ENCODE measurements around the gene NHLRC4. TPM values are rescaled to one million over a fixed set of nuclear protein-coding genes. Genes with fewer than 3 reads are reported as not detected.

Gene NHLRC4
- polyA plus RNA-seq, 6 donors from 2014 or later, result 0.90 to 3.4 (median 1.9) TPM

GRCh38 chr16:526181-527014, 40.4 kb upstream of the NHLRC4 start:
- no peaks in the 10 kb centered on the region for H3K9me3 Mint-ChIP-seq
- H3K36me3 Mint-ChIP-seq, result no peaks in the 10 kb centered on the region
- H3K27me3 Mint-ChIP-seq, result no peaks in the 10 kb centered on the region
- ATAC-seq (ENCODE audit: low read depth in 2 of 2) (no peak), DNase-seq (no peak)
- H3K4me3 Mint-ChIP-seq, result peak overlapping the region; percentile 68 to 91 (median 82)
- H3K4me1 Mint-ChIP-seq, result peaks cover 13 to 35% (median 29%) of the 10 kb centered on the region in 3 donors
- H3K27ac Mint-ChIP-seq, result peak overlapping the region in 5 of 6 donors; percentile 41 to 88 (median 64)

DNA sequence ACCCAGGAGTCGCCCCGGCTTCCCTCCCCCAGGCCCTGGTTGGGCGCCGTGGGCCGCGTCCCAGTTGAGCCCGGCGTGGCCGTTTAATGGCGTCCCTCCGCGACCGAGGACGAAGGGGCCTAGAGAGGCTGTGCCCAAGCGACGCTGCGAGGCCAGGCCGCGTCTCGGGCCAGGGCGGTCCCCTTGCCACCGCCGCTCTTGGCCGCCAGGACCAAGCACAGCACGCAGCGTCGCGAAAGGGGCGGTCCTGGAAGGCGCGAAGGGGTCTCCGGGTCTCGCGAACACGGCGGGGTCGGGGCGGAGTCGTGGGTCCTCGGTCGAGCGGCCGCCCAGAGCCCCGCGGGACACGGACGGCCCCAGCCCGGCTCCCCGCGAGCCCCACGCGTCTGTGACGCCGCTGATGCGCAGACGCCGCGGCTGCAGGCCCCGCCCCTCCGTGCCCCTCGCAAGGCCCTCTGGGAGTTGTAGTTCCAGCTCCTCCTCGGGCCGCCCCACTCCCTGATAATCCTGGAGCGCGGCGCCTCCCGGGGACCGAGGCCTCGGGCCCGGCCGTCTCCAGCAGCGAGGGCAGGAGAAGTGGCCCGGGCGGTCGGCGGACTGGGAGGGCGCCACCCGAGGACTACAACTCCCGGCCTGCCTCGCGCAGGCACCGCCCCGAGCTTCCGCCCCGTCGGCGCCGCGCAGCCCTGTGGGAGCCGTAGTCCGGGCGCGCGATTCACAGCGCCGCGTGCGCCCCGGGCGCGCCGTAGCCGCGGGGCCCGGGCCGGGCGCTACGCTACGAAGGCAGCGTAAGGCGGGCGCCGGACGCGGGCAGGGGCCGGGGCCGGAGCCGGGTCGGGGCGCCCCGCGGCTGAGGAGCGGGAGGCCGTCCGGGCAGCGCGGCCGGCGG, 39.5 kb upstream of the NHLRC4 start, which contains the start of gene CAPN15:
TSS of gene CAPN15 (plus strand) at position 698 of the 889 bp plus-strand sequence. CDS start 19,127 bp downstream, outside the sequence.
- H3K9me3 Mint-ChIP-seq, result no peaks in the 10 kb centered on the region
- peak; percentile 84 to 86 for ATAC-seq (ENCODE audit: low read depth in 2 of 2)

GRCh38 chr16:528111-529011, 38.4 kb upstream of the NHLRC4 start:
- Mint-ChIP-seq H3K9me3 (no peaks in the 10 kb centered on the region), H3K4me3 (peak overlapping the region; percentile 79 to 94 (median 88)), H3K36me3 (no peaks in the 10 kb centered on the region), H3K4me1 (peaks cover 13 to 35% (median 24%) of the 10 kb centered on the region in 3 donors), H3K27ac (peak overlapping the region in 3 of 6 donors; percentile 54 to 89 (median 78)), H3K27me3 (no peaks in the 10 kb centered on the region)
- ATAC-seq (ENCODE audit: low read depth in 2 of 2) (peak in 1 of 2 donors; percentile 2), DNase-seq (peak; percentile 16)

More for the DNA sequence above, 39.5 kb upstream of the NHLRC4 start, which contains the start of gene CAPN15:
- peak; percentile 90 for DNase-seq
- Mint-ChIP-seq H3K27me3 (no peaks in the 10 kb centered on the region), H3K4me1 (peaks cover 13 to 35% (median 29%) of the 10 kb centered on the region in 3 donors), H3K4me3 (peak within 1 kb of the TSS; percentile 79 to 94 (median 88)), H3K36me3 (no peaks in the 10 kb centered on the region), H3K27ac (peak within 1 kb of the TSS in 5 of 6 donors; percentile 41 to 89 (median 64))

DNA sequence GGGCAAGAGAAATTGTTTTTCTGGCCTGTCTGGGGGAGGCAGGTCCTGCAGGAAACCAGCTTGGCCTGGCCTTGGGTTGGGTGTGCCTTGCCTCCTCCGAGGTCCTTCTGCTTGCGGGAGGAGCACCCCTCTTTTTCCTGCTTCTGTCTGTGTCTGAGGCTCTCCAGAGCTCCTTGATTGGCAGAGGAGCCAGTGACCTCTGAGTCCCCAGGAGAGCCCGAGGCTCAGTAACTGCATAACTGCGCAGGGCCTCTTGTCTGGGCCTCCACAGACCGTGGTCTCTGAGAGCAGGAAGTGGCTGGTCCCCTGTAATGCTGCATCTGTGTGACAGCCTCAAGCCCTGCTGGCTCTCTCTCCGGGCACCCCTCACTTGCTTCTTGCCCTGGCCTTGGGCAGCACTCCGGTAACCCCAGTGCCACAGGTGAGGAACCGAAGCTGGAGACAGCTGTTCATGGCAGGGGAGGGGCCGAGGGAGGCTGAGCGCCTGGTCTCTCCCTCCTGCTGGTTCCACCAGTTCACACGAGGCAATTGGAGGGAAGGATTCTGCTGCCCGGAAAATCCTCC, 37.7 kb upstream of the NHLRC4 start:
- Mint-ChIP-seq H3K27me3 (no peaks in the 10 kb centered on the region), H3K36me3 (no peaks in the 10 kb centered on the region), H3K27ac (peak overlapping the region in 4 of 6 donors; percentile 38 to 89 (median 66)), H3K4me1 (peaks cover 13 to 35% (median 24%) of the 10 kb centered on the region in 3 donors), H3K9me3 (no peaks in the 10 kb centered on the region), H3K4me3 (peak overlapping the region; percentile 79 to 94 (median 88))
- DNase-seq, result no peak
- no peak for ATAC-seq (ENCODE audit: low read depth in 2 of 2)

DNA sequence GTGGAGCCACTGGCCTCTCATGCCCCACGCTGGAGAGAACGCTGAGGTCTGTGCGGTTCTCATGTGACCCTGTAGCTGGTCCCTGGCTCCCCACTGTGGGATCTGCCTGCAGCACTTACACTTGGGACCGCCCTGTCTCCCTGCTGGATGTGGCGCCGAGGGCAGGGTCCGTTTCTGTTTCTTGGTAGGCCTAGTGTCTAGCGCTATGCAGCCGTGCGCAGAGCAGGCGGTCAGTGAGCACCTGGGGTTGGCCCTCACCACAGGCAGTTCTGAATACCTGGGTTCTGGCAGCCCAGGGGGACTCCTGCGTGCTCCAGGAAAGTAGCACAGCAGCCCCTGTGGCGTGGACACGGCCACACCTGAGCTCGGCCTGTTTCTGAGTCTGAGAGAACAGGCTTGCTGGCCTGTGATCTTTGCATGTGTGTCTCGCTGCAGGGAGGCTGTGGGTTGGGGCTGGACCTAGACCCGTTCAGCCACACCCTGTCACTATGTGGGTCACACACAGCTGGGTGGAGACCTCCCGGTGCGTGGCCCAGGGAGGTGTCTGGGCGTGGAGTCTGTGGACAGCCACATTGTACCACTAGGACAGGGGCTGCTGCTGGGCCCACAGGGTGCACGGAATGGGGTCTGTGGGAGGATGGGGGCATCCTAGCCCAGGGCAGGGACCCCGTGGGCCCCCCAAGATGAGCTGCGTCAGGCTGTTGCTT, 36.5 kb upstream of the NHLRC4 start:
- Mint-ChIP-seq H3K4me1 (peaks cover 13 to 34% (median 23%) of the 10 kb centered on the region in 3 donors), H3K27me3 (no peaks in the 10 kb centered on the region), H3K4me3 (peak overlapping the region in 7 of 8 donors; percentile 31 to 73 (median 66)), H3K36me3 (no peaks in the 10 kb centered on the region), H3K9me3 (no peaks in the 10 kb centered on the region), H3K27ac (no peak overlapping the region)
- no peak for ATAC-seq (ENCODE audit: low read depth in 2 of 2)
- no peak for DNase-seq

- peak overlapping the region in 1 of 6 donors; percentile 26 for H3K27ac Mint-ChIP-seq
- no peak for ATAC-seq (ENCODE audit: low read depth in 2 of 2)
- no peak for DNase-seq
Observed at GRCh38 chr16:531494-532125, 35.2 kb upstream of the NHLRC4 start.

DNA sequence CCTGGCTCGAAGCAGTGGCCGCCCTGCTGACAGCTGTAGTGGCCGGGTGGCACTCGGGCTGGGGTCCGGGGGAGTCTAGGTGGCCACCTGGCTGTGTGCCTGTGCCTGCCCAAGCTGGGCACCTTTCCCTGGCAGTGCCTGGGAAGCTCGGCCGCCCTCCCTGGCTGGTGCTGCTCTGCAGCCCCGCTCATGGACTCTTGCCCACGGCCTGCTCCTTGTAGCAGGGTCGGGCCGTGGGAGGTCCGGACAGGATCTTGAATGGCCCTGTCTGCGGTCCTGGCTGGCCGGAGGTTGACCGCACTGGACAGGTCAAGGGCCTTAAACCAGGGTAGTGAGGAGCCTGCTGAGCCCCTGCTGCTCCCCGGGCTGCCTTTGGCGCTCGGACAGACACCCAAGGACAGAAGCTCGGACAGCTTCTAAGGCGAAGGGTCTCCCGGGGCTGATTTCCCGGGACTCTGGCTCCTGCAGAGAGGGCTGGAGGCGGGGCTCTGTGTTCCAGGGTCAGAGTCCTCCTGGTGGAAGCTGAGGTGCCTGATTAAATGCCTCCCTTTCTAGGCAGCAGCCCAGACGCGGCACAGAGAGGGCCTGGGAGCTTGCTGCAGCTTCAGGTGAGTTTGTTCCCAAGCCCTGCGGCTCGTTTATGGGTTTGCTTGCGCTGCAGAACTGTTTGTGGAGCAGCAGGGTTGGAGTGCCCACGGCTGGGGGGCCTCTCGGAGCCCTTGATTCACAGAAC, 33.2 kb upstream of the NHLRC4 start:
- no peak for DNase-seq
- H3K4me3 Mint-ChIP-seq, result no peak overlapping the region
- no peaks in the 10 kb centered on the region for H3K9me3 Mint-ChIP-seq
- no peaks in the 10 kb centered on the region for H3K36me3 Mint-ChIP-seq
- no peak for ATAC-seq (ENCODE audit: low read depth in 2 of 2)
- no peaks in the 10 kb centered on the region for H3K27me3 Mint-ChIP-seq
- peaks cover 6 to 18% (median 7%) of the 10 kb centered on the region in 3 donors for H3K4me1 Mint-ChIP-seq
- peak overlapping the region in 2 of 6 donors; percentile 39 to 66 for H3K27ac Mint-ChIP-seq

More at GRCh38 chr16:531494-532125, 35.2 kb upstream of the NHLRC4 start:
- Mint-ChIP-seq H3K9me3 (no peaks in the 10 kb centered on the region), H3K27me3 (no peaks in the 10 kb centered on the region), H3K36me3 (no peaks in the 10 kb centered on the region), H3K4me3 (no peak overlapping the region), H3K4me1 (peaks cover 8 to 22% (median 13%) of the 10 kb centered on the region in 3 donors)

DNA sequence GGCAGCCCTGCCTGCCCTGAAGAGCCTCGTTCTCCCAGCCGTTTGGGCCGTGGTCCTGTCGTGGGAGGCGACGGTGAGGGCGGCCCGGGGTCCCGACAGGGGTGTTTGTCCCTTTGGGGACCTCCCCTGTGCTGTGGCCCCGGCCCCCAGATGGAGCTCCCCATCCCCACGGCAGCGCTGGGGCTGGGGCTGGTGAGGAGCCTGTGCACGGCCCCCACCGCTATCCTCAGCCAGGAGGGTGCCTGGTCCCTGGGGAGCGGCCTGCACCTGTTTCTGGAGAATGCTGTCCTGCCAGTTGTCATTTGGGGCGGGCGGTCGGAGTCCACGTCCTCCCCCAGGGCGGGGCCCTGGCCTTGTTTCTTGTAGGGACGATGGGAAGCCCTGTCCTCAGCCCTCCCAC, 32.7 kb upstream of the NHLRC4 start:
- Mint-ChIP-seq H3K27me3 (no peaks in the 10 kb centered on the region), H3K36me3 (no peaks in the 10 kb centered on the region), H3K9me3 (no peaks in the 10 kb centered on the region), H3K4me3 (no peak overlapping the region), H3K4me1 (peaks cover under 1 to 12% (median 1%) of the 10 kb centered on the region in 3 donors), H3K27ac (no peak overlapping the region)
- ATAC-seq (ENCODE audit: low read depth in 2 of 2) (no peak), DNase-seq (no peak)

GRCh38 chr16:534856-535445, 31.9 kb upstream of the NHLRC4 start:
- ATAC-seq (ENCODE audit: low read depth in 2 of 2) (no peak), DNase-seq (no peak)
- Mint-ChIP-seq H3K27ac (no peak overlapping the region), H3K4me3 (no peak overlapping the region), H3K9me3 (no peaks in the 10 kb centered on the region), H3K36me3 (no peaks in the 10 kb centered on the region), H3K27me3 (no peaks in the 10 kb centered on the region), H3K4me1 (peaks cover 0 to 5% (median 0%) of the 10 kb centered on the region in 3 donors)

GRCh38 chr16:535446-536405, 31.1 kb upstream of the NHLRC4 start:
- Mint-ChIP-seq H3K27me3 (no peaks in the 10 kb centered on the region), H3K4me1 (no peaks in the 10 kb centered on the region), H3K9me3 (no peaks in the 10 kb centered on the region), H3K36me3 (no peaks in the 10 kb centered on the region), H3K27ac (no peak overlapping the region), H3K4me3 (no peak overlapping the region)
- DNase-seq (no peak), ATAC-seq (ENCODE audit: low read depth in 2 of 2) (no peak)
